Fibroblast of lung (primary cell): ENCODE results near the gene NOP9. TPM values are rescaled to one million over a fixed set of nuclear protein-coding genes. Genes with fewer than 3 reads are reported as not detected.
A peak's percentile ranks its signal among the peaks of the same experiment; 100 is the strongest.
"Not testable (repeated sequence)": the region's sequence is repeated elsewhere in the genome, so short reads cannot be mapped to it uniquely, and the experiment has no call there.

Experiments
- DNase-seq, 2 donors: peaks; one replicate each; pipeline versions ENCODE4 v3.0.0 to v3.0.0-alpha.2; 2010; ENCODE audit warnings: low read depth in 2 of 2
- H2AFZ ChIP-seq: 2 replicates; pipeline ENCODE4 v1.5.1; 2012; ENCODE audit warnings: low read length, control low read depth, inconsistent platforms
- H3K27ac ChIP-seq: 2 replicates; pipeline ENCODE4 v1.5.1; 2011; ENCODE audit warnings: low read length, control low read depth; ENCODE audit not compliant: insufficient read depth
- H3K27me3 ChIP-seq: 2 replicates; pipeline ENCODE4 v1.5.1; 2011; ENCODE audit warnings: mild to moderate bottlenecking, low read length; ENCODE audit not compliant: control insufficient read depth, insufficient read depth
- H3K36me3 ChIP-seq: 2 replicates; pipeline ENCODE4 v1.5.1; 2011; ENCODE audit warnings: low read length; ENCODE audit not compliant: control insufficient read depth, insufficient read depth
- H3K4me1 ChIP-seq: 2 replicates; pipeline ENCODE4 v1.5.1; 2011; ENCODE audit warnings: low read length; ENCODE audit not compliant: control insufficient read depth, insufficient read depth; ENCODE audit errors: extremely low read depth
- H3K4me2 ChIP-seq: 2 replicates; pipeline ENCODE4 v1.5.1; 2011; ENCODE audit warnings: low read length, control low read depth; ENCODE audit not compliant: insufficient read depth; ENCODE audit errors: extremely low read depth
- H3K4me3 ChIP-seq, 4 experiments: fragments of 200-600 bp in 1 of 4; sonication (generic) in 1 of 4; replicated peaks in 1 of 4; 2 replicates each; pipeline ENCODE4 v1.5.1; 2011 to 2016; ENCODE audit warnings: low read length in 4 of 4, low read depth in 3 of 4, mild to moderate bottlenecking in 3 of 4, control low read depth in 2 of 4, inconsistent platforms in 1 of 4, mixed read lengths in 1 of 4; ENCODE audit not compliant: insufficient read depth in 1 of 4; ENCODE audit errors: control extremely low read depth in 1 of 4
- H3K79me2 ChIP-seq: 2 replicates; pipeline ENCODE4 v1.5.1; 2012; ENCODE audit warnings: mild to moderate bottlenecking, low read length, inconsistent platforms; ENCODE audit not compliant: control insufficient read depth, insufficient read depth
- H3K9ac ChIP-seq: 2 replicates; pipeline ENCODE4 v1.5.1; 2011; ENCODE audit warnings: mild to moderate bottlenecking, low read length, control low read depth; ENCODE audit not compliant: insufficient read depth
- H3K9me3 ChIP-seq: 2 replicates; pipeline ENCODE4 v1.5.1; 2012; ENCODE audit warnings: low read depth, low read length; ENCODE audit not compliant: control insufficient read depth, insufficient read depth
- H4K20me1 ChIP-seq: 2 replicates; pipeline ENCODE4 v1.5.1; 2011; ENCODE audit warnings: low read length; ENCODE audit not compliant: control insufficient read depth, insufficient read depth; ENCODE audit errors: extremely low read depth
- CTCF ChIP-seq, 2 donors: IDR thresholded peaks in 1 of 2; conservative IDR thresholded peaks in 1 of 2; 1 replicate in 1 of 2; 2 replicates in 1 of 2; pipeline ENCODE4 v1.5.1; 2011 to 2012; ENCODE audit warnings: low read length in 2 of 2, control low read depth in 1 of 2, inconsistent platforms in 1 of 2, low read depth in 1 of 2, mild to moderate bottlenecking in 1 of 2
- EZH2 ChIP-seq: IDR thresholded peaks from 2 replicates; pipeline ENCODE4 v1.5.1; 2012; ENCODE audit warnings: low read length, control low read depth, mild to moderate bottlenecking; ENCODE audit errors: missing control alignments
- polyA plus RNA-seq, 2 donors: library from polyadenylated mRNA; depleted of rRNA in 1 of 2; stranded (reverse) in 1 of 2; unstranded in 1 of 2; fragments of >200 nt; gene quantifications; 2 replicates each; pipeline ENCODE4 v1.2.1, GENCODE V29; 2011 to 2012; ENCODE audit warnings: missing spikeins in 1 of 2
- total RNA-seq: library from RNA; depleted of rRNA; stranded (reverse); fragments of >200 nt; gene quantifications from 2 replicates; pipeline ENCODE4 v1.2.1, GENCODE V29; 2014

The NOP9 gene
- total and polyA plus RNA-seq, 2 donors (not counting 1 experiment from before 2014, with no cell fraction given): 8.0 to 16.2 TPM

DNA sequence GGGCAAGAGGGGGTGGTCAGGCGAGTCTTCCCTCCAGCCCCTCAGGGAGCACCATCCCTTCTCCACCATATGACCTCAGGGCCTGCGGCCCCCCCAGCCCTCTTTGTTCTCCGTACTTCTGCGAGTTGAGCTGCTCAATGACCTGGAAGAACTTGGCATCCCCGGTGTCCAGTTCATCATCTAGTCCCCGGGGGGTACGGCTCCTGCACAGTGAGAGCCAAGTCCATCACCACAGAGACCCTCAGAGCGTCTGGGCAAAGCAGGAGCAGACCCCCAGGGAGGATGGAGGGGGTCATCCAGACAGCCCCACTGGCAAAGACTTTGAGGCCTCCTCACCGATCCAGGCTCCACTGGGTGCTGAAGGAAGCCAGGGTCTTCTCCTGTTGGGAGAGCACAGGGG lies 26.3 kb downstream of the NOP9 start:
- Histone ChIP-seq H2AFZ (no peak overlapping the region), H3K27ac (no peak overlapping the region), H3K4me3 (no peak overlapping the region), H3K36me3 (no peaks in the 10 kb centered on the region), H3K79me2 (no peaks in the 10 kb centered on the region), H3K4me2 (no peak overlapping the region), H3K4me1 (no peaks in the 10 kb centered on the region), H4K20me1 (no peaks in the 10 kb centered on the region), H3K9ac (no peak overlapping the region), H3K9me3 (no peaks in the 10 kb centered on the region), H3K27me3 (peaks cover 15% of the 10 kb centered on the region)
- DNase-seq: no peak
- TF ChIP-seq CTCF (conservative IDR thresholded peaks at IDR 0.05 in 1 of 2, IDR thresholded peaks at IDR 0.05 in 1 of 2; ENCODE audit: low read depth in 1 of 2, low read length in 2 of 2) (no peak), EZH2 (no peak)

- Histone ChIP-seq H3K4me1 (no peaks in the 10 kb centered on the region), H4K20me1 (no peaks in the 10 kb centered on the region), H3K27ac (no peak overlapping the region), H3K9ac (no peak overlapping the region), H3K4me2 (no peak overlapping the region), H3K9me3 (no peaks in the 10 kb centered on the region), H3K79me2 (no peaks in the 10 kb centered on the region), H2AFZ (no peak overlapping the region), H3K36me3 (no peaks in the 10 kb centered on the region), H3K27me3 (peaks cover 11% of the 10 kb centered on the region), H3K4me3 (no peak overlapping the region)
- DNase-seq: no peak
- TF ChIP-seq CTCF (conservative IDR thresholded peaks at IDR 0.05 in 1 of 2, IDR thresholded peaks at IDR 0.05 in 1 of 2; ENCODE audit: low read depth in 1 of 2, low read length in 2 of 2) (no peak), EZH2 (no peak)
These were observed 27.7 kb downstream of the NOP9 start for GRCh38 chr14:24327303-24327702.

- peaks cover 11% of the 10 kb centered on the region for H3K27me3 ChIP-seq
- not testable (repeated sequence) for H3K9ac ChIP-seq, H3K27ac ChIP-seq, H3K4me1 ChIP-seq, H4K20me1 ChIP-seq, DNase-seq, H2AFZ ChIP-seq, H3K36me3 ChIP-seq, H3K4me2 ChIP-seq, H3K4me3 ChIP-seq, H3K79me2 ChIP-seq, H3K9me3 ChIP-seq
- TF ChIP-seq CTCF (conservative IDR thresholded peaks at IDR 0.05 in 1 of 2, IDR thresholded peaks at IDR 0.05 in 1 of 2; ENCODE audit: low read depth in 1 of 2, low read length in 2 of 2): peak; percentile 21 to 41
These were observed 28.3 kb downstream of the NOP9 start for GRCh38 chr14:24327914-24328313.
